HepG2 (cell line): ENCODE results near the gene ARSB. TPM values are rescaled to one million over a fixed set of nuclear protein-coding genes. Genes with fewer than 3 reads are reported as not detected.
"Not testable (repeated sequence)": the region's sequence is repeated elsewhere in the genome, so short reads cannot be mapped to it uniquely, and the experiment has no call there.

Experiments
- ATAC-seq: fragments of 200-7000 bp; cut with Tn5 transposase; 3 replicates; pipeline ENCODE4 v1.9.1; 2020; ENCODE audit warnings: mild to moderate bottlenecking, moderate library complexity
- BruUV-seq: library from RNA; stranded (reverse); fragments of 400-500 nt; replicated peaks from 2 replicates; lab custom pipeline; 2021; lab: Mats Ljungman, UMichigan
- CTCF ChIA-PET: fragments of 300-600 bp; formaldehyde crosslinking; extraction: SDS; loops from one replicate; lab custom pipeline; 2021; ENCODE audit warnings: low total read pairs, inconsistent platforms, low intra/inter-chr PET ratio; lab: Yijun Ruan, JAX
- POLR2A ChIA-PET: fragments of 350-600 bp; sonication (Branson Sonifier 250); formaldehyde crosslinking; loops from one replicate; lab custom pipeline; 2020; ENCODE audit warnings: antibody characterized with exemption, inconsistent platforms; lab: Yijun Ruan, JAX
- DNase-seq: peaks from one replicate; pipeline ENCODE4 v3.0.0-alpha.2; 2015; ENCODE audit warnings: low spot score
- FAIRE-seq: peaks from 3 replicates; lab custom pipeline; 2011; peaks lifted over from hg19 to GRCh38; lab: Jason Lieb, UNC
- H2AFZ ChIP-seq: one replicate; pipeline ENCODE4 v1.6.1; 2011; ENCODE audit warnings: low read length, inconsistent platforms
- H3K27ac ChIP-seq: fragments of 300-600 bp; 3 replicates; pipeline ENCODE4 v1.8.0; 2011; ENCODE audit warnings: mixed run types, mild to moderate bottlenecking, mixed read lengths, low read length, inconsistent platforms; ENCODE audit not compliant: insufficient read depth; ENCODE audit errors: extremely low read length
- H3K27me3 ChIP-seq, 2 experiments: fragments of 200-600 bp in 1 of 2; 2 replicates in 1 of 2; 3 replicates in 1 of 2; pipeline versions ENCODE4 v1.6.0 to v1.8.0; 2011; ENCODE audit warnings: low read length in 2 of 2, mild to moderate bottlenecking in 2 of 2, moderate library complexity in 2 of 2, inconsistent platforms in 1 of 2; ENCODE audit not compliant: insufficient read depth in 2 of 2, control insufficient read depth in 1 of 2
- H3K36me3 ChIP-seq, 2 experiments: fragments of 200-600 bp in 1 of 2; replicated peaks in 1 of 2; 2 replicates in 1 of 2; 3 replicates in 1 of 2; pipeline versions ENCODE4 v1.5.1 to v1.8.0; 2011; ENCODE audit warnings: low read length in 2 of 2, inconsistent platforms in 1 of 2; ENCODE audit not compliant: insufficient read depth in 2 of 2, control insufficient read depth in 1 of 2
- H3K4me1 ChIP-seq: 2 replicates; pipeline ENCODE4 v1.5.1; 2012; ENCODE audit warnings: low read length, inconsistent platforms; ENCODE audit not compliant: insufficient read depth
- H3K4me2 ChIP-seq: 2 replicates; pipeline ENCODE4 v1.6.0; 2011; ENCODE audit warnings: low read depth, low read length, inconsistent platforms
- H3K4me3 ChIP-seq, 3 experiments: fragments of 200-600 bp in 1 of 3; sonication (generic), shearing (Covaris generic) in 1 of 3; replicated peaks in 1 of 3; 2 replicates each; pipeline ENCODE4 v1.5.1; 2011 to 2016; ENCODE audit warnings: low read length in 3 of 3, inconsistent platforms in 2 of 3, low read depth in 2 of 3, mild to moderate bottlenecking in 2 of 3, control low read depth in 1 of 3, mixed read lengths in 1 of 3; ENCODE audit not compliant: insufficient read depth in 1 of 3
- H3K79me2 ChIP-seq: one replicate; pipeline ENCODE4 v1.6.1; 2011; ENCODE audit warnings: low read length, inconsistent platforms; ENCODE audit not compliant: insufficient read depth
- H3K9ac ChIP-seq: 2 replicates; pipeline ENCODE4 v1.6.0; 2011; ENCODE audit warnings: mild to moderate bottlenecking, low read depth, low read length, inconsistent platforms; ENCODE audit not compliant: insufficient read depth
- H3K9me3 ChIP-seq: 2 replicates; pipeline ENCODE4 v1.5.1; 2012; ENCODE audit warnings: mild to moderate bottlenecking, low read length
- H4K20me1 ChIP-seq: 2 replicates; pipeline ENCODE4 v1.6.0; 2011; ENCODE audit warnings: inconsistent platforms, mild to moderate bottlenecking, low read length, moderate library complexity; ENCODE audit not compliant: insufficient read depth
- AGO1 ChIP-seq: fragments of 200-400 bp; formaldehyde crosslinking; IDR thresholded peaks from 2 replicates; pipeline ENCODE4 v1.6.1; 2017; ENCODE audit warnings: mild to moderate bottlenecking, low read depth, low read length, moderate library complexity; ENCODE audit not compliant: poor library complexity, severe bottlenecking
- MLXIP ChIP-seq: sonication (generic); formaldehyde crosslinking; IDR thresholded peaks from 2 replicates; pipeline ENCODE4 v1.9.0; 2021; ENCODE audit warnings: missing genetic modification reagents, borderline replicate concordance
- SMAD3 ChIP-seq: sonication (generic); formaldehyde crosslinking; IDR thresholded peaks from 2 replicates; pipeline ENCODE4 v1.4.0; 2020; ENCODE audit warnings: missing genetic modification reagents
- ZFP91 ChIP-seq: sonication (generic); formaldehyde crosslinking; IDR thresholded peaks from 2 replicates; pipeline ENCODE4 v1.9.0; 2022; ENCODE audit warnings: missing genetic modification reagents, mild to moderate bottlenecking, borderline replicate concordance
- ZNF382 ChIP-seq: sonication (generic); formaldehyde crosslinking; IDR thresholded peaks from 2 replicates; pipeline ENCODE4 v1.5.0; 2020; ENCODE audit warnings: missing genetic modification reagents, mild to moderate bottlenecking, borderline replicate concordance
- WGBS: methylation state at CpG from one replicate; pipeline ENCODE4 v1.1.6; 2017; ENCODE audit warnings: low lambda C conversion rate; 5-methylcytosine and 5-hydroxymethylcytosine counted together
- in situ Hi-C: cut with HindIII; loops from 2 replicates; pipeline ENCODE4 v1.10.0; 2017; ENCODE audit warnings: low pct_unique_long_range_greater_than_20kb; ENCODE audit not compliant: extremely low pct_ligation_motif_present
- intact Hi-C: fragments of 100-400 bp; cut with micrococcal nuclease; formaldehyde crosslinking; loops from one replicate; pipeline ENCODE4 v1.10.0; 2022; ENCODE audit not compliant: unreplicated experiment
- polyA plus RNA-seq, 8 experiments: library from polyadenylated mRNA; depleted of rRNA in 3 of 8; stranded (reverse) in 7 of 8; unstranded in 1 of 8; fragments of >200 nt; fragmentation: Illumina TruSeq in 4 of 8; extraction: Trizol in 4 of 8; gene quantifications; 2 replicates each; pipeline versions ENCODE4 v1.2.1 to v1.2.3, GENCODE V29; 2011 to 2016; ENCODE audit warnings: low read depth in 4 of 8, missing spikeins in 1 of 8, mixed read lengths in 1 of 8; ENCODE audit not compliant: insufficient read depth in 1 of 8
- total RNA-seq, 5 experiments: library from RNA; depleted of rRNA; stranded (reverse); fragments of >200 nt; fragmentation: Illumina TruSeq; extraction: Trizol; gene quantifications; 2 replicates each; pipeline ENCODE4 v1.2.3, GENCODE V29; 2016; ENCODE audit warnings: low read depth in 1 of 5

Gene ARSB
- total and polyA plus RNA-seq, 2 of the 13 experiments (the other 11 are each of a cell fraction or from before 2014, with no cell fraction given) = 52.6 to 66.4 TPM

GRCh38 chr5:78855026-78855425 is 130.1 kb downstream of the ARSB start (continued):
- TF ChIP-seq MLXIP (CRISPR knock-in tag) (no peak), ZFP91 (CRISPR knock-in tag) (no peak), SMAD3 (CRISPR knock-in tag) (no peak), ZNF382 (no peak), AGO1 (no peak)

- H3K4me2 ChIP-seq, BruUV-seq, H3K27ac ChIP-seq, FAIRE-seq, H3K79me2 ChIP-seq, DNase-seq, H3K4me1 ChIP-seq, H2AFZ ChIP-seq, POLR2A ChIA-PET, H3K9me3 ChIP-seq, ATAC-seq, CTCF ChIA-PET, H3K4me3 ChIP-seq, H3K9ac ChIP-seq, in situ Hi-C loops, H3K27me3 ChIP-seq, intact Hi-C loops, H4K20me1 ChIP-seq: not testable (repeated sequence)
- peaks cover 11 to 18% of the 10 kb centered on the region in 2 experiments for H3K36me3 ChIP-seq
- 97% methylated on average over 4 of the region's 4 CpGs for WGBS
Measured at GRCh38 chr5:78851891-78852290, 133.2 kb downstream of the ARSB start.
